Measurements from ENCODE around the gene IPCEF1. TPM values are rescaled to one million over a fixed set of nuclear protein-coding genes. Genes with fewer than 3 reads are reported as not detected.

Gene IPCEF1
- total and polyA plus RNA-seq, 3 experiments from 2014 or later = 17.7 to 57.8 (median 19.2) TPM

GRCh38 chr6:154113392-154113791 lies 243.2 kb downstream of the IPCEF1 start:
- H3K27ac Mint-ChIP-seq = no peak overlapping the region

GRCh38 chr6:154112181-154112809 lies 244.3 kb downstream of the IPCEF1 start:
- H3K27me3 ChIP-seq (ENCODE audit: insufficient read depth, low read length, poor library complexity, severe bottlenecking) = no peaks in the 10 kb centered on the region
- H3K9me3 ChIP-seq (ENCODE audit: low read length) = no peaks in the 10 kb centered on the region
- H3K36me3 ChIP-seq (ENCODE audit: insufficient read depth, low read length) = no peaks in the 10 kb centered on the region
- Mint-ChIP-seq H3K4me3 (no peak overlapping the region), H3K4me1 (no peaks in the 10 kb centered on the region), H3K27me3 (peaks cover 18 to 43% of the 10 kb centered on the region in 2 donors), H3K36me3 (no peaks in the 10 kb centered on the region), H3K9me3 (peaks cover 0 to 2% (median 0%) of the 10 kb centered on the region in 5 donors), H3K27ac (no peak overlapping the region)
- no peaks in the 10 kb centered on the region for H3K4me1 ChIP-seq (ENCODE audit: insufficient read depth, low read length)
- no peak overlapping the region for H3K27ac ChIP-seq (ENCODE audit: low read depth, low read length)
- no peak for DNase-seq
- CTCF ChIA-PET = no interaction called here
- POLR2A ChIA-PET = no interaction called here
- H3K4me3 ChIP-seq (ENCODE audit: low read length) = no peak overlapping the region

More at GRCh38 chr6:154113392-154113791, 243.2 kb downstream of the IPCEF1 start:
- H3K36me3 Mint-ChIP-seq = no peaks in the 10 kb centered on the region
- ChIA-PET POLR2A (no interaction called here), CTCF (no interaction called here)
- no peak overlapping the region for H3K4me3 Mint-ChIP-seq
- Histone ChIP-seq H3K27me3 (ENCODE audit: insufficient read depth, low read length, poor library complexity, severe bottlenecking) (no peaks in the 10 kb centered on the region), H3K27ac (ENCODE audit: low read depth, low read length) (no peak overlapping the region), H3K9me3 (ENCODE audit: low read length) (no peaks in the 10 kb centered on the region), H3K4me3 (ENCODE audit: low read length) (no peak overlapping the region), H3K36me3 (ENCODE audit: insufficient read depth, low read length) (no peaks in the 10 kb centered on the region), H3K4me1 (ENCODE audit: insufficient read depth, low read length) (no peaks in the 10 kb centered on the region)
- H3K4me1 Mint-ChIP-seq = no peaks in the 10 kb centered on the region
- H3K9me3 Mint-ChIP-seq = peaks cover 0 to 2% (median 0%) of the 10 kb centered on the region in 5 donors
- no peak for DNase-seq
- H3K27me3 Mint-ChIP-seq = peaks cover 15 to 35% of the 10 kb centered on the region in 2 donors

GRCh38 chr6:154111025-154111424 lies 245.6 kb downstream of the IPCEF1 start:
- Histone ChIP-seq H3K36me3 (ENCODE audit: insufficient read depth, low read length) (no peaks in the 10 kb centered on the region), H3K4me3 (ENCODE audit: low read length) (no peak overlapping the region), H3K27me3 (ENCODE audit: insufficient read depth, low read length, poor library complexity, severe bottlenecking) (no peaks in the 10 kb centered on the region), H3K27ac (ENCODE audit: low read depth, low read length) (no peak overlapping the region), H3K4me1 (ENCODE audit: insufficient read depth, low read length) (no peaks in the 10 kb centered on the region), H3K9me3 (ENCODE audit: low read length) (no peaks in the 10 kb centered on the region)
- ChIA-PET CTCF (no interaction called here), POLR2A (no interaction called here)
- no peak for DNase-seq
- Mint-ChIP-seq H3K36me3 (no peaks in the 10 kb centered on the region), H3K9me3 (peaks cover 0 to 3% (median 0%) of the 10 kb centered on the region in 5 donors), H3K4me3 (no peak overlapping the region), H3K27ac (no peak overlapping the region), H3K27me3 (peaks cover 16 to 40% of the 10 kb centered on the region in 2 donors), H3K4me1 (no peaks in the 10 kb centered on the region)

GRCh38 chr6:154106251-154106650 lies 250.4 kb downstream of the IPCEF1 start:
- Histone ChIP-seq H3K36me3 (ENCODE audit: insufficient read depth, low read length) (no peaks in the 10 kb centered on the region), H3K27me3 (ENCODE audit: insufficient read depth, low read length, poor library complexity, severe bottlenecking) (no peaks in the 10 kb centered on the region), H3K4me1 (ENCODE audit: insufficient read depth, low read length) (no peaks in the 10 kb centered on the region), H3K27ac (ENCODE audit: low read depth, low read length) (no peak overlapping the region), H3K4me3 (ENCODE audit: low read length) (no peak overlapping the region), H3K9me3 (ENCODE audit: low read length) (no peaks in the 10 kb centered on the region)
- DNase-seq = no peak
- Mint-ChIP-seq H3K4me3 (no peak overlapping the region), H3K27ac (no peak overlapping the region), H3K27me3 (peaks cover 9 to 32% of the 10 kb centered on the region in 2 donors), H3K4me1 (no peaks in the 10 kb centered on the region), H3K36me3 (no peaks in the 10 kb centered on the region), H3K9me3 (peaks cover 0 to 5% (median 4%) of the 10 kb centered on the region in 5 donors)
- ChIA-PET CTCF (no interaction called here), POLR2A (no interaction called here)

Other genes starting within 250 kb of the IPCEF1 start
- gene CNKSR3, start 153.9 kb upstream of the IPCEF1 start, total RNA-seq = under 1 TPM; 0.50 to 0.62 TPM
- gene CNKSR3, start 153.9 kb upstream of the IPCEF1 start, polyA plus RNA-seq = not detected